HG02763 (cell line): ENCODE measurements around the gene MYBPHL.
"Not testable (repeated sequence)": the region's sequence is repeated elsewhere in the genome, so short reads cannot be mapped to it uniquely, and the experiment has no call there.

Experiments used
- ATAC-seq: cut with Tn5 transposase; IDR thresholded peaks from one replicate; pipeline ENCODE4 v1.9.1; 2021; ENCODE audit warnings: mild to moderate bottlenecking, moderate library complexity; ENCODE audit not compliant: unreplicated experiment

Gene MYBPHL

DNA sequence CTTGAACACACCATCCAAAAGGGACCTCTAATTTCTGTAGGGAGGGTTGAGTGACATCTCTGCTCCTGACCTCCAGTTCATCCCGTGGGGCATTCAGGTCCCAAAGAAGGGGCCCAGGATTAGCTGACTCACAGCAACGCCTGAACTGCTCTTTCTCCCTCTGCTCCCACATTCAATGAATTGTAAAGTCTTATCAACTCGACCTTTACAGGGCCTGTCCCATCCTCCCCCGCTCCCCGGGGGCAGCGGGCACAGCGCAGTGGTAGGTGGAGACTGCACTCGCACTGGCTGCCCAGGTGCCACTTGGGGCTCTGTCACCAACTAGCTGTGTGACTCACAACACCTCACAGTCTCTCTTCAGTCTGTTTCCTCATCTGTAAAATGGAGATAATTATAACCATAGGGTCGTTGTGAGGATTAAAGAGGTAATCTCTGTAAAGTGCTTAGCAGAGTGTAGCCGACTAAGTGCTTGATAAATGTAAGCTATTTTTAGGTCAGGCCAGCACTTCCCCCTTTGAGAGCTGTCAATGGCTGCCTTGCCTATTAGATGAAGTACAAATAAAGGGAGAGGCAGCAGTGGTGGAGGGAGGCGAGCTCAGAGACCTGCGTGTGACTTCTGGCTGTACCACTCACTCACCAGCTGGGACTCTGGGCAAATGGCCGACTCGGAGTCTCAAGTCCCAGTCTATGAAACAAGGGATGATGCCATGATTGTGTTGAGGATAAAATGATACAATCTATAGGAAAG is 637 bp upstream of the MYBPHL start:
- no peak for ATAC-seq

DNA sequence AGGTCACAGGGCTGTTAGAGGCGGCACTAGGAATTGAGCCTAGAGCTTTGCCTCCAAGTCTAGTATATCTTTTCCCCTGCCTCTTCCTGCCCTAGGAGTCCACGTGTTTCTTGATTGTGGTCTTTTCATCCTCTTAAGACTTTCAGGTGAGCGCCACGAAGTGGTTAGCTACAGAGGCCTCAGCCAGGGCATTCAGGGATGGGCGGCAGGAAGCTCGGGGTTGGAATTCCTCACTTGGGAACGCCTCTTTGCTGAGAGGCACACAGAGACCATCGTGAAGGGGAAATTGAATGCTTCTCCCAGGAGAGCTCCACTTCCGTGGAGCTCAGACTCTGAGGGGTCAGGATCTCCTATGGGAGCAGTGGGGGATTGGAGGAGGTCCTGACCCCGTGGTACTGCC is 820 bp downstream of the MYBPHL start:
- not testable (repeated sequence) for ATAC-seq

DNA sequence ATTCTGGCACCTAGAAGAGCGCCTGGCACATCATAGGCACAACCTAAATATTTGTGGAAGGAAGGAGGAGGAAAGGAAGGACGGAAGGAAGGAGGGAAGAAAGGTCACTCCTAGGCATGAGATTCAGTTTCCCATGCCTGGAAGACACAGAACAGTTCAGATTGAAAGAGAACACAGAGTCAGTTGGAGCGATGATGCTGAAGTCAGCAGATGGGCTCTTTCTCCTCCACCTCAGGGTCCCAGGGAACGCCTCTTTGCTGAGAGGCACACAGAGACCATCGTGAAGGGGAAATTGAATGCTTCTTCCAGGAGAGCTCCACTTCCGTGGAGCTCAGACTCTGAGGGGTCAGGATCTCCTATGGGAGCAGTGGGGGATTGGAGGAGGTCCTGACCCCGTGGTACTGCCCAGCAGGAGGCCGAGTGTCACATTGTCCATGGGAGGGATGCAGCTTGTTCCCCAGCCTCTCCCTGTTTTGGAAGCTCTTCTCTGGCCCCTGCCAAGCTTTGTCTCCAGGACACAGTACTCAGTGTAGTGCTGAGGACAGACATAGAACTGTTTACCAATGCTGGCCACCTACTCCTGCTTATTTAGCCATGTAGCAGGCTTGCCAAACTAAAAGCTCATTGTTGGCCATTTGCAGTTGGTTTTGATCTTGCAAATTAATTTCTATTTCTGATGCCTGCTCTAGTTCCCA is 2.4 kb downstream of the MYBPHL start:
- ATAC-seq, result no peak

DNA sequence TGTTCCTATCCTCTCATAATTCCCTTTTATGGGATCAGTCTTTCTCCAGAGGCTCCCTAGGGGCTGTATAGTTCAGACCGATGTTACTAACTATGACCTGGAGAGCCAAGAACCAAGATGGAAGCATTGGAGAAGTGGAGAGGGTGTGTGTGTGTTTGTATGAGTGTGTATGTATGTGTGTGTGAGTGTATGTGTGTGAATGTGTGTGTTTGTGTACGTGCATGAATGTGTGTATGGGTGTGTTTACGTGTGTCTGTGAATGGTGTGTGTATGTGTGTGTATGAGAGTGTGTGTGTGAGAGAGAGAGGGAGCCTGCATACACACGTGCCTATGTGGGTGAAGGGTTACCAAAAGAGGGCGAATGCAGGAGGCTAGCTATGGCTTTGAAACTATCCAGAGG is 4.9 kb downstream of the MYBPHL start:
- no peak for ATAC-seq

DNA sequence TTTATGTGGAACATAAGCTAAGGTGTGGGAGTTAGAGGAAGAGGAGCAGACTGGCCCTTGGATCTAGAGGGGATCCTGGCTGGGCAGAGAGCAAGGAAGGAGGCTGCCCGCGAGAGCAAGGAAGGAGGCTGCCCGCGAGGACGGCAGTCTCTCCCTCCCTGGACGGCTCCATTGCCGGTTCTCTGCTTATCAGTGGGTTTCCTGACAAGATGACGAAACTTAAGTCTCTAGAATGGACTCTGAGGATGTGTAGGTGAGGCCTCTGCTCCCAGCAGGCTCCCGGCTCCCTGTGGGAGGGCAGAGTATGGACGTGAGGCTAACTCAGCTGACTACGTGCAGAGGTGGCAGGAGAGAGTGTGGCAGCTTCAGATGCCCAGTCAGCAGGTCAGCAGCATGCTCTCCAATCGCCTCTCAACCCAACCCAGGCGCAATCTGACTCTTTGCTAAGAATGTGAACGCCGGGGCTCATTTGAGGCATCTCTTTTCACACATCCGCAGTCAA is 6.1 kb downstream of the MYBPHL start:
- ATAC-seq, result no peak

DNA sequence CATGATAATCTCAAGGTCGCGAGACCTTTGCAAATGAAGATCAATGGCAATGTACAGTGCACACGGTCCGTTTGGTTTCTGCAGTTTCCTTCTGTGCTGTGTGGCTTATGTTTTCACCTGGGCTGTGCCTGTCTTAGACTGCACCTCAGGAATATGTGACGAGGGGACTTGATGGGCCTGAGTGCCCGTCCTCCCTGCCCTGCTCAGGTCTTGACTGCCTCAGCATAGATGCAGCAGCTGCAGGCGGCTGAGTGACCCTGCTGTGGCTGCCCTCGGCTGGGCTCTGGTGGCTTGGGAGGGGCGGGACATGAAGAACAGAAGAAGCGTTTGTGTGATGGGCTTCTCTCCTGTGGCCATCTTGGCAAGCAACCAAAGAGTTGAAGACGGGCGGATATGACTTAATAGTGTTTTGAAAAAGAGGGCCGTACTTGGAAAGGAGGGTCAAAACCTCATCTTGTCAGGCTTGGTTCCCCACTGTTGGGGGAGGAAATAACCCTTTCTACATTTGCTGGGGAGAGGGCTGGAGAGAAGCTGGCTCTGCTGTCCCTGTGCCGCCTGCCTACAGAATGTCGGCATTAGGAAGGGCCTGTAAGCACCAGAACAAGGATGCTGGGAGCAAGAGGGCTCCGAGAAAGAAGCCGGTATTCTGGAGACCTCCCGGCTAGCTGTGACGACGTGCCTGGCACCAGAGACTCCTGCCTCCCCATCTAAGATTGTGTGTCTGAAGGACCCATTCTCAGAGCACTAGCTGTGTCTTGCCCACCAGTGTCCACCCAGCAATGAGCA is 7.1 kb downstream of the MYBPHL start:
- ATAC-seq, result no peak

DNA sequence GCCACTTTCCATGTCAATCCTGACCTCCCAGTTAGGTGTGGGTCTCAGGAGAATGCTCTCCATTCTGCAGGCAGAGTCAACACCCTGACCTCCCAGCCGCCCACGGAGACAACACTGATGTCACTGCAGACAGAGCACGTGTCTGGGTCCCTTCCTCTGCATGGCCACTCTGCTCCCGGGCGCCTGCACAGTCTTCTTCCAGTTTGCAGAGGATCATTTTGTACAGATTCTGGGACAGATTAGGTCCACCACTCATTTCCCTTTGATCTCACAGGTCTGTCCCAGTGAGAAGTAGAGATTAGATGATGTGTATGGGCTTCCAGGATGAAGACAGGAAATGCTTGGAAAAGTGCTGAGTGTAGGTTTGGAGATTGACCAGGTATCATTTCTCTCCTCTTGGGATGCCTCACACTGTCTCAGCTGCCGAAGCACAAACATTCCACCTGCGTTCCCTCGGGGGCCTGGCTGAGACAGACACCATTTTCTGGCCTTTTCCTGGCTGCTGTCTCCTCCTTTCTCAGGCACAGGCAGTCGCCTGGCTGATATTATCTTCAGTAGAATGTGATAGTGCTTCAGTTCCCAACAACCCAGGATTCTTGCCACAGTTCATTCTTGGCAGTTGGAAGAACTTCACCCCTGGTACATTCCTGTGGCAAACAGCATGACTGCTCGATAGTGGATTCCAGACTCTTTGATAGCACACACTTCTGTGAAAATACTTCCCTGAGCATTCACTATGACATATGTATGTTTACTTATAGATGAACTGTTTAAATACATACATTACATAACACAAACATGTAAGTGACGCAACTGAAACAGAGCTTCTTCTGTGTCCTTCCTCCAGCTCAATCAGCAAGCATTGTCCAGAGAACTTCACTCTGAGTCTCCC is 7.9 kb downstream of the MYBPHL start:
- no peak for ATAC-seq

DNA sequence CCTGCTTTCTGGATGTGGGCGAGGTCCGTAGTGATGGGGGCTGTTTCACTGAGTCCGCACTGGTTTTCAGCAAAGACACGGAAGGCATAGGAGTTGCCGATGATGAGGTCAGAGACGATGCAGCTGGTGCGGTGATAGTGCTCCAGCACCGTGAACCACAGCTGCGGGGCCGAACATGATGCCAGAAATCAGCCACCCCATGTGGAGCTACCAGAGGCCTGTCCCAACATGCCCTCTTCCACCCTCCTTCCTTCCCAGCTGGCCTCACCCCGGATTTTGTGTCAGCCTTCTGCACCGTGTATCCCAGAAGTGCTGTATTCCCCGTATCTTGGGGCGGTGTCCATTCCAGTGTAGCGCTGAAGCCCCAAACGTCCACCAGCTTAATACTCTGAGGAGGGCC is 10.0 kb downstream of the MYBPHL start:
- ATAC-seq, result no peak

DNA sequence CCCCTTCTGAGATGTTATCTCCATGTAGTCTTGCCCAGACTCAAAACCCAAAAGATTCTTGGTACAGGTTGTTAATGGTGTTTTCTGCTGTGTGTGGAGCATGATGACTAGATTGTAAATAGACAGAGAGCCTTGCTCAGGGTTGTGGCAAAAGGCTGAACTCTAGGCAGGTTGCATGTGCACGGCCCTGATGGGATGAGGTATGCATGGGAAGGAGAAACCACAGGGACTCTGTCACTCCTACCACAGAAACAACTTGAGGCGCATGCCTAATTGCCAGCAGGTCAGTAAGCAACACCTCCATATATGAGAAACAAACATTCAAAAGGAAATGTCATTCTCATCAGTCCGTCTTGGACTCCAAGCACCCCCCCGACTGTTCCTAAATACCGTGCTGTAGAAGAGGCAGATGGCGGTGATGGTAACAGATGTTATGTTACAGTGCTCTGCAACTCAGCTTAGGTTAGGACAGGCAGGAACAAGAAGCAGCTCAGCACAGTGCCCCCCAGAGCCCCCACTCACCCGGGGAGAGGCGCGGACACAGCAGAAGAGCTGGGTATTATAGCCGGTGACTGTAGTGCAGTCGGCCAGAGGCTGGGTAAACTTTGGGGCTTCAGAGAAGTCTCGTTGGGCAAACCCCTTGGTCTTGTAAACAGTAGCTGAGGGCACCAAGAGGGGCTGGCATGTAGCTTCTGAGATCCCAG is 10.9 kb downstream of the MYBPHL start:
- no peak for ATAC-seq

DNA sequence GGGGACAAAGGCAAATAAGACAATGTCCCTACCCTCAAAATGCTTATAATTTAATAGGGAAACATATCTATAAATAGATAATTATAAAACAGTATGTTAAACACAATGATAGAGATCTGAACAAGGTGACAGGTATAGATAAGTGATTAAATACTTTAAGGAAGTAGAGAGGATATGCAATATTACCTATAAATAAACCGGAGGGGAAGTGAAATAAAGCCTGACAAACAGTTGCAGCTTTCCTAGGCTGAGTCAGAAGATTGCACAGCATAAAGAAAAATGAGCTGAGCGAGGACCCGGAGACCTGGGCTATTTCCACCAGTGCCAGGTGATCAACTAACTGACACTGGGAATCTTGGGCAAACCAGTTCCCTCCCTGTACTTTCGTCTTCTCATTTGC is 12.3 kb downstream of the MYBPHL start:
- ATAC-seq, result no peak

DNA sequence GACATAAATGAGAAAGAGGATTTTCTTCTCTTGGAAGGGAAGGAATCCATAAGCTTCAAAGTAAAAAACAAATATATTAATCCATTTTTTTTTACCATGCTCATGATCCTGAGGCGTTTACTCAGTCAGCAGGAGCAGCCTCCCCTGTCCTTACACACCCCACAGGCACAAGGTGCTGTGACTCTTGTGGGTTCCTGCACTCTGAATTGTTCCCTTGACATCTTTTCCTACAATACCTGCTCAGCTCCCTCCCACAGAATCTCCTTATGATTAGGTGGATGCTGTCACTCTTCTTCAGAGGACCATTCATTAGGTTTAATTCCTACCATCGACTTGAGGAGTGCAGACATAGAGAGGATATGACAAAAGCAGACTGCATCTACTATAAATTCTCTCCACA is 13.8 kb downstream of the MYBPHL start:
- ATAC-seq, result no peak

DNA sequence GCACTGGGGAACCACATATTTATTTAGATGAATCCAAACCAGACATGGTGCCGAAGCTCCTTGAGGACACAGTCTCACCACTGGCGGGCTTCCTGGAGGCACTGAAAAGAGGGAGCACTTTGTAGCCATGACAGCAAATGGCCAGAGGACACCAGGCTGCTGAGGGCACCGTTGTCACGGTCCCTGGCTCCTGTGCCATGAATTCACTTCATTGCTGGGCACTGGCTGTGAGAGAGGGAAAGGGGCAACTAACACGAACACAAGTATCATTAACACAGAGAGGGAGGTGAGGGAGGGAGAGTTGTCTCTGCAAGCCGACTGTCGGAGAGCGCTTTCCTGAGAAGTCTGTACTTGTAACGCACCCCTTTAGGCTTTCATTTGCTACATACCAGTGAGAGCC is 14.4 kb downstream of the MYBPHL start:
- ATAC-seq, result no peak

DNA sequence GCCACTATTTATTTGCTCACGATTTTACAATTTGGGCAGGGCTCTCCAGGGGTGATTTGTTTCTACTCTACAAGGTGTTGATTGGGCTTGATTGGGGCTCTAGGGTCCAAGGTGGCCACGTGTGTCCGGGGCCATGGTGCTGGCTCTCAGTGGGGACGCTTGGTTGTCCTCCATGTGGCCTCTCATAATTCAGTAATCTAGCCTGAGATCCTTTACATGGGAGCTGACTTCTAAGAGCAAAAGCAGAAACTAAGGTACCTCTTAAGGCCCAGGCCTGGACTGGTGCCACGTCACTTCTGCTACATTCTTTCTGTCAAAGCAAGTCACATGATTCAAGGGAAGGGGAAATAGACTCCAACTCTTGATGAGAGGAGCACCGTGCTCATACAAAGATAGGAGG is 15.8 kb downstream of the MYBPHL start:
- no peak for ATAC-seq

DNA sequence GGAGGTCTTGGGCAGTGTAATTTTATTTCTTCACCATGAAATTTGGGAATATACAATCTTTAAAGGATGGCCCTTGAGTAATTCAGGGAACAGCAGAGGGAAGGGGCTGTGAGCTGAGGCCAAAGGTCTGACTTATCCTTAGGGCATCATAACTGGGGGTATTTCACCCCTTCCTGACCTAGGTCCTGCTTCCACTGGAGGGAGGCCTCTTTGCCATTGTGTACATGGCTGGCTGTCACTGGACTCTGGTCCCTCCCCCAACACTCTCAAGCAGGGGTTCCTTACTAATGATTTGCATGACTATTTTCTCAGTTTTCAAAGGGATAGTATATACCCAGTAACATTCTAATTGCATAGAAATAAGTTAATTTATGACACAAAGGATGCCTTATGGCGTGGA is 16.7 kb downstream of the MYBPHL start:
- no peak for ATAC-seq

DNA sequence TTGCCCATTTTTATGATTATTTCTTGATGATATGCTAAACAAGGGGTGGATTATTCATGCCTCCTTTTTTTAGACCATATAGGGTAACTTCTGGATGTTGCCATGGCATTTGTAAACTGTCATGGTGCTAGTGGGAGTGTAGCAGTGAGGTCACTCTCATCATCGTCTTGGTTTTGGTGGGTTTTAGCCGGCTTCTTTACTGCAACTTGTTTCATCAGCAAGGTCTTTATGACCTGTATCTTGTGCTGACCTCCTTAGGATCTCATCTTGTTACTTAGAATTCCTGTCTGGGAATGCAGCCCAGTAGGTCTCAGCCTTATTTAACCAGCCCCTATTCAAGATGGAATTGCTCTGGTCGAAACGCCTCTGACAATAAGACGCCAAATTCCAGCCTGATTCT is 20.0 kb downstream of the MYBPHL start:
- ATAC-seq, result not testable (repeated sequence)

DNA sequence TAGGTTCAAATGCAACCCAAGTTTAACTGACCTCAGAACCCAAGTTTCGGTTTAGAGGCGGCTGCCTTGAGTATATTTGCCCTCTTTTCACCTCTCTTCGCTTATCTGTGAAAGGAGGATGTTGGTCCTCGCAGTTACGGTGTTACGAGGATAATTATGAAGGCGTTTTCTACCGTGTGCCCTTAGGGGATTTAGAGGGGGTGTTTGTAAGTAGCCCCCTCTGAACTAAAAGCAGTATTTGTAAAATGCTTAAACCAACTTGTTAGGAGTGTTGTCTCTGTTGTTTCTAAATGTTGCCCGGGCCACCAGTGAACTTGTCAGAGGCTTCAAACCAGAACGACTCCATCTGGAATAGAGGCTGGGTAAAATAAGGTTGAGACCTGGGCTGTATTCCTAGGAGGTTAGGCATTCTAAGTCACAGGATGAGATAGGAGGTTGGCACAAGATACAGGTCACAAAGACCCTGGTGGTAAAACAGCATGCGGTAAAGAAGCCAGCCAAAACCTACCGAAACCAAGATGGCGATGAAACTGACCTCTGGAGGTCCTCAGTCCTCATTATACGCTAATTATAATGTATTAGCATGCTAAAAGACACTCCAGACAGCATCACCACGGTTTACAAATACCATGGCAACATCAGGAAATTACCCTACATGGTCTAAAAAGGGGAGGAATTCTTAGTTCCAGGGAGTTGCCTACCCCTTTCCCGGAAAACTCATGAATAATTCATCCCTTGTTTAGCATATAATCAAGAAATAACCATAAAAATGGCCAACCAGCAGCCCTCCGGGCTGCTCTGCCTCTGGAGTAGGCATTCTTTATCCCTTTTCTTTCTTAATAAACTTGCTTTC is 22.8 kb downstream of the MYBPHL start:
- ATAC-seq, result peak; percentile 20

DNA sequence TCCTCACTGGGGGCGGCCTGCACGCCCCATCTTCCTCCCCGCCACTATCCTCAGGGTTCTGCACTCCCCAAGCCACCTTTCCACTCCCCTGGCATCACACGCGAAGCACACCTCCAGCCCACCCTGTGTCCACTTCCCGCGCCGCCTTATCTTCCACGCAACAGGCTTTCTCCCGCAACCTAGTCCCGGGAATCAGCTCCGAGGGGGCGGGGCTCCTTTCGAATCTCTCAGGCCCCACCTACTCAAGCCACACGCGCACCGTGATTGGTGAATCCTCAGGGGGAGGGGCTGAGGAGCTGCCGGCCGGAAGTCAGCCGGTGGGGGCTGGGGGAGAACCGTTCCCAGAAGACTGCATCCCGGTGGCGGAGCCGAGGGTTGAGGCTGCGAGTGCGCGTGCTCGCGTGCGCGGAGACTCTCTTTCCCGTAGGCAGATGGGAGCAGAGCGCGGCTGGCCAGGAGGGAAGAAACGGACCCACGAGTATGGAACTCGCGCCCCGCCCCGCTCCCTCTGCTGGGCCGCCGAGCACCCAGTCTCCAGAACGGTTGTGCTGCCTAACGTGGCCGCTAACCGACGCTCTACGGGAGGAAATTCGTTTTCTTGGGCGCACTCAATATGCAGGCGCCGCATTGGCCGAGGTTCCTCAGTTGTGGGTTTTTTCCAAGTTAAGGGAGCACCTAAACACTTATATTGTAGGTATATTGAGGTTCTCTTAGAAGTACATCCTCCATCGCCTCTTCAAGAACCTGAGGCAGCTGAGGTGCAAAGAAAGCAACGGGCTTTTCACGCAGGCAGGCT is 23.7 kb downstream of the MYBPHL start, which contains the start of gene PSRC1:
Gene PSRC1, minus strand, starts transcription at position 194 of the 796 bp plus-strand sequence.
- ATAC-seq, result peak; percentile 95

DNA sequence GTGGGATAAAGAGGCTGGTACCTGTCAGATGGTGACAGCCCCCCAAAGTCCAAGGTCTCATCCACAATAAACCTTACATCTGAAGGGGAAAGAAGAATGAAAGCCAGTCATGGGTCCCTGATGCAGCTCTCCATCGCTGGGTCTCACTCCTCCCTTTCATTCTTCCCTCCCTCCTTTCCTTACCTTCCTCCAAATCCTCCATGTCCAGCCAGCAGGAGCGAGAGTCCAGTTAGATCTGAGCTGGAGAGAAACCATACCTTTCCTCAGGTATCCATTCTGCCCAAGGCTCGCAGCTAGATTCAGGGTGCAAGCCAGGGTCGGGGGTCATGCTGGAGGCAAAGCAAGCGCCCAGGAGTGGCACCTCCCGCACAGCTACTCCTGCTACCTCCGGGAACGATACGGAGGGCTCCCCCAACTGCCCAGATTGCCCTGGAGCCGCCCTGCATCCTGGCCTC is 24.3 kb downstream of the MYBPHL start:
- ATAC-seq, result no peak
